ENCODE results near the gene ARFGAP2.

- TF ChIP-seq EZH2phosphoT487 (conservative IDR thresholded peaks at IDR 0.05; ENCODE audit: low read length) (no peak), CTCF (IDR thresholded peaks at IDR 0.05; ENCODE audit: insufficient read depth, low read length, poor library complexity, severe bottlenecking) (no peak)
Observed at GRCh38 chr11:47156951-47157350, 19.7 kb downstream of the ARFGAP2 start.

Data from SU-DHL-6 (cell line).